HCT116 (cell line): ENCODE results near the gene GRIK2. TPM values are rescaled to one million over a fixed set of nuclear protein-coding genes. Genes with fewer than 3 reads are reported as not detected.

Source experiments
- ATAC-seq: fragments of 200-7000 bp; cut with Tn5 transposase; 2 replicates; pipeline ENCODE4 v1.9.1; 2020; ENCODE audit warnings: mild to moderate bottlenecking, moderate library complexity
- BruUV-seq: library from RNA; stranded (reverse); fragments of 400-500 nt; replicated peaks from 2 replicates; lab custom pipeline; 2021; lab: Mats Ljungman, UMichigan
- CTCF ChIA-PET: fragments of 300-600 bp; sonication (Branson Sonifier 250); formaldehyde crosslinking; loops from one replicate; lab custom pipeline; 2021; ENCODE audit warnings: antibody characterized with exemption; lab: Charles Lee
- POLR2A ChIA-PET: fragments of 300-600, 350-600 bp; sonication (Branson Sonifier 250); formaldehyde crosslinking; loops from one replicate; lab custom pipeline; 2021; ENCODE audit warnings: antibody characterized with exemption; lab: Charles Lee
- RAD21 ChIA-PET, 2 experiments: fragments of 300-600 bp; sonication (Branson Sonifier 250); formaldehyde crosslinking; loops; one replicate each; lab custom pipeline; 2023; ENCODE audit warnings: low total read pairs in 2 of 2; ENCODE audit not compliant: uncharacterized antibody in 2 of 2, unreplicated experiment in 2 of 2, low non-redundant PET in 1 of 2; lab: Charles Lee
- DNase-seq: peaks from one replicate; pipeline ENCODE4 v3.0.0-alpha.2; 2010; ENCODE audit warnings: low read depth, low spot score
- H2AFZ ChIP-seq: fragments of 200-600 bp; shearing (Covaris generic), sonication (generic); 2 replicates; pipeline ENCODE4 v1.6.1; 2017; ENCODE audit warnings: low read depth, mixed run types, mixed read lengths, antibody characterized with exemption, low read length; ENCODE audit not compliant: poor library complexity, severe bottlenecking
- H3K27ac ChIP-seq: 2 replicates; pipeline ENCODE4 v1.5.1; 2012; ENCODE audit warnings: low read depth, low read length
- H3K27me3 ChIP-seq: fragments of 200-600 bp; sonication (generic); 2 replicates; pipeline ENCODE4 v1.6.1; 2016; ENCODE audit warnings: mixed run types, low read length, mixed read lengths; ENCODE audit not compliant: insufficient read depth
- H3K36me3 ChIP-seq, 2 experiments: fragments of 200-500 bp in 1 of 2; fragments of 200-600 bp in 1 of 2; sonication (Bioruptor generic) in 1 of 2; sonication (generic) in 1 of 2; 2 replicates each; pipeline versions ENCODE4 v1.5.1 to v1.6.1; 2014 to 2016; ENCODE audit warnings: low read length in 2 of 2, inconsistent platforms in 1 of 2, mixed read lengths in 1 of 2, mixed run types in 1 of 2; ENCODE audit not compliant: insufficient read depth in 2 of 2, control insufficient read depth in 1 of 2
- H3K4me1 ChIP-seq, 2 experiments: fragments of 200-600 bp in 1 of 2; sonication (generic) in 1 of 2; 2 replicates each; pipeline versions ENCODE4 v1.5.1 to v1.6.1; 2012 to 2017; ENCODE audit warnings: low read length in 2 of 2, inconsistent platforms in 1 of 2, mild to moderate bottlenecking in 1 of 2, mixed read lengths in 1 of 2, mixed run types in 1 of 2, moderate library complexity in 1 of 2; ENCODE audit not compliant: insufficient read depth in 2 of 2, control insufficient read depth in 1 of 2
- H3K4me2 ChIP-seq: fragments of 200-600 bp; sonication (generic); 2 replicates; pipeline ENCODE4 v1.6.1; 2017; ENCODE audit warnings: mixed run types, low read length, mixed read lengths
- H3K4me3 ChIP-seq, 2 experiments: fragments of 200-600 bp in 1 of 2; sonication (generic) in 1 of 2; replicated peaks in 1 of 2; 2 replicates each; pipeline ENCODE4 v1.5.1; 2011 to 2016; ENCODE audit warnings: low read length in 2 of 2, control low read depth in 1 of 2, low read depth in 1 of 2, mild to moderate bottlenecking in 1 of 2, mixed read lengths in 1 of 2, mixed run types in 1 of 2
- H3K79me2 ChIP-seq: fragments of 200-600 bp; sonication (generic); 2 replicates; pipeline ENCODE4 v1.6.1; 2017; ENCODE audit warnings: mild to moderate bottlenecking, mixed run types, low read length, moderate library complexity, mixed read lengths; ENCODE audit not compliant: insufficient read depth
- H3K9ac ChIP-seq: fragments of 200-600 bp; sonication (generic); 2 replicates; pipeline ENCODE4 v1.6.1; 2016; ENCODE audit warnings: low read length, mixed read lengths
- H3K9me2 ChIP-seq: fragments of 200-600 bp; sonication (generic), shearing (Covaris generic); 2 replicates; pipeline ENCODE4 v1.6.1; 2017; ENCODE audit warnings: mixed run types, mild to moderate bottlenecking, moderate library complexity; ENCODE audit not compliant: insufficient read depth
- H3K9me3 ChIP-seq, 2 experiments: fragments of 200-500 bp in 1 of 2; fragments of 200-600 bp in 1 of 2; sonication (Bioruptor generic) in 1 of 2; sonication (generic) in 1 of 2; 2 replicates each; pipeline ENCODE4 v1.6.1; 2014 to 2017; ENCODE audit warnings: low read length in 2 of 2, mixed read lengths in 2 of 2, inconsistent platforms in 1 of 2, low read depth in 1 of 2, mild to moderate bottlenecking in 1 of 2, mixed run types in 1 of 2, moderate library complexity in 1 of 2; ENCODE audit not compliant: control insufficient read depth in 1 of 2, insufficient read depth in 1 of 2
- H4K20me1 ChIP-seq: fragments of 200-600 bp; sonication (generic), shearing (Covaris generic); 2 replicates; pipeline ENCODE4 v1.6.1; 2017; ENCODE audit warnings: mixed run types, mild to moderate bottlenecking, moderate library complexity; ENCODE audit not compliant: insufficient read depth
- CBX3 ChIP-seq: IDR thresholded peaks from 2 replicates; pipeline ENCODE4 v1.6.1; 2012; ENCODE audit warnings: low read depth
- CEBPB ChIP-seq: IDR thresholded peaks from 2 replicates; pipeline ENCODE4 v1.6.1; 2012; ENCODE audit warnings: low read depth
- EGR1 ChIP-seq: IDR thresholded peaks from 2 replicates; pipeline ENCODE4 v1.6.1; 2012; ENCODE audit warnings: low read depth
- ELF1 ChIP-seq: IDR thresholded peaks from 2 replicates; pipeline ENCODE4 v1.6.1; 2012; ENCODE audit warnings: low read depth, borderline replicate concordance
- EZH2 ChIP-seq: fragments of 200-600 bp; sonication (generic); IDR thresholded peaks from 2 replicates; pipeline ENCODE4 v1.6.1; 2017; ENCODE audit warnings: antibody characterized with exemption, mixed run types
- FOSL1 ChIP-seq: IDR thresholded peaks from 2 replicates; pipeline ENCODE4 v1.6.1; 2012; ENCODE audit warnings: low read depth
- JUND ChIP-seq: IDR thresholded peaks from 2 replicates; pipeline ENCODE4 v1.6.1; 2012
- POLR2A ChIP-seq: IDR thresholded peaks from 2 replicates; pipeline ENCODE4 v1.7.0; 2011; ENCODE audit warnings: borderline replicate concordance; ENCODE audit not compliant: insufficient read depth, insufficient read length; ENCODE audit errors: extremely low read depth
- POLR2AphosphoS5 ChIP-seq: IDR thresholded peaks from 2 replicates; pipeline ENCODE4 v1.6.1; 2011; ENCODE audit warnings: mild to moderate bottlenecking, low read depth, low read length, moderate library complexity
- RAD21 ChIP-seq: IDR thresholded peaks from 2 replicates; pipeline ENCODE4 v1.6.1; 2012; ENCODE audit warnings: low read depth, mild to moderate bottlenecking
- SIN3A ChIP-seq: IDR thresholded peaks from 2 replicates; pipeline ENCODE4 v1.6.1; 2012; ENCODE audit warnings: low read depth
- SP1 ChIP-seq: IDR thresholded peaks from 2 replicates; pipeline ENCODE4 v1.6.1; 2012; ENCODE audit warnings: low read depth
- ZFX ChIP-seq: fragments of 450-650 bp; IDR thresholded peaks from 2 replicates; pipeline ENCODE4 v1.6.1; 2017
- intact Hi-C: fragments of 100-400 bp; cut with micrococcal nuclease; formaldehyde crosslinking; loops from 2 replicates; pipeline ENCODE4 v1.10.0; 2022
- total RNA-seq: library from RNA; stranded (reverse); gene quantifications from one replicate; pipeline ENCODE4 v1.2.1, GENCODE V29; 2021; ENCODE audit not compliant: unreplicated experiment
- TF ChIP-seq, protein P1 (sequence below): IDR thresholded peaks from 2 replicates; pipeline ENCODE4 v1.6.1; 2012
- TF ChIP-seq, protein P2 (sequence below): IDR thresholded peaks from 2 replicates; pipeline ENCODE4 v1.6.1; 2012
- TF ChIP-seq, protein P3 (sequence below): IDR thresholded peaks from 2 replicates; pipeline ENCODE4 v1.6.1; 2011; ENCODE audit warnings: mild to moderate bottlenecking, low read length, moderate library complexity; ENCODE audit not compliant: insufficient replicate concordance; ENCODE audit errors: extremely low read depth

GRIK2 gene
- total RNA-seq, 1 experiment from 2014 or later: 0.64 TPM

DNA sequence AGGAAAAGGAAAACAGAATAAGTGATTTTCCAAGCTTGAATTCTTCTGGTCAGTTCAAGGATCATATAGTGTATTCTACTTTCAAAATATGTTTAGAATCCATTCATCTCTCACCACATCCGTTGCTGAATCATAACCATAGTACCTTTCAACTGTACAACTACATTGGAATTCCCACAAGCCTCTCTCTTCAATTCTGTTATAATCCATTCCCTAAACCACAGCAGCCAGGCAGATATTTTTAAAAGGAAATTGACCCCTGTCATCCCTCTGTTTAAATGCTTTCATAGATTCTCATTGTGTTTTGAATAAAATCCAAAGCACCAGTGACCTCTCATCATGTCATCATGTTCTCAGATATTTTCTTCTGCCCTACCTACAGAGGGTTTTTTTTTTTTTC lies 412.7 kb downstream of the GRIK2 start:
- Histone ChIP-seq H3K9me2 (no peaks in the 10 kb centered on the region), H3K4me3 (no peak overlapping the region), H3K9ac (no peak overlapping the region), H3K27me3 (no peaks in the 10 kb centered on the region), H3K36me3 (no peaks in the 10 kb centered on the region), H3K9me3 (no peaks in the 10 kb centered on the region), H3K27ac (no peak overlapping the region), H3K4me2 (no peak overlapping the region), H2AFZ (no peak overlapping the region), H4K20me1 (no peaks in the 10 kb centered on the region), H3K4me1 (no peaks in the 10 kb centered on the region), H3K79me2 (no peaks in the 10 kb centered on the region)
- ChIA-PET POLR2A (no interaction called here), RAD21 (no interaction called here), CTCF (no interaction called here)
- no peak for TF ChIP-seq ELF1
- TF ChIP-seq, protein P1, sequence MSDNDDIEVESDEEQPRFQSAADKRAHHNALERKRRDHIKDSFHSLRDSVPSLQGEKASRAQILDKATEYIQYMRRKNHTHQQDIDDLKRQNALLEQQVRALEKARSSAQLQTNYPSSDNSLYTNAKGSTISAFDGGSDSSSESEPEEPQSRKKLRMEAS: no peak
- TF ChIP-seq, protein P2, sequence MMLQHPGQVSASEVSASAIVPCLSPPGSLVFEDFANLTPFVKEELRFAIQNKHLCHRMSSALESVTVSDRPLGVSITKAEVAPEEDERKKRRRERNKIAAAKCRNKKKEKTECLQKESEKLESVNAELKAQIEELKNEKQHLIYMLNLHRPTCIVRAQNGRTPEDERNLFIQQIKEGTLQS: no peak
- TF ChIP-seq SP1: no peak
- no peak for TF ChIP-seq ZFX
- TF ChIP-seq CBX3: no peak
- no peak for TF ChIP-seq RAD21
- no peak for TF ChIP-seq EGR1
- no peak for TF ChIP-seq CEBPB
- TF ChIP-seq, protein P3, sequence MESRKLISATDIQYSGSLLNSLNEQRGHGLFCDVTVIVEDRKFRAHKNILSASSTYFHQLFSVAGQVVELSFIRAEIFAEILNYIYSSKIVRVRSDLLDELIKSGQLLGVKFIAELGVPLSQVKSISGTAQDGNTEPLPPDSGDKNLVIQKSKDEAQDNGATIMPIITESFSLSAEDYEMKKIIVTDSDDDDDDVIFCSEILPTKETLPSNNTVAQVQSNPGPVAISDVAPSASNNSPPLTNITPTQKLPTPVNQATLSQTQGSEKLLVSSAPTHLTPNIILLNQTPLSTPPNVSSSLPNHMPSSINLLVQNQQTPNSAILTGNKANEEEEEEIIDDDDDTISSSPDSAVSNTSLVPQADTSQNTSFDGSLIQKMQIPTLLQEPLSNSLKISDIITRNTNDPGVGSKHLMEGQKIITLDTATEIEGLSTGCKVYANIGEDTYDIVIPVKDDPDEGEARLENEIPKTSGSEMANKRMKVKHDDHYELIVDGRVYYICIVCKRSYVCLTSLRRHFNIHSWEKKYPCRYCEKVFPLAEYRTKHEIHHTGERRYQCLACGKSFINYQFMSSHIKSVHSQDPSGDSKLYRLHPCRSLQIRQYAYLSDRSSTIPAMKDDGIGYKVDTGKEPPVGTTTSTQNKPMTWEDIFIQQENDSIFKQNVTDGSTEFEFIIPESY: no peak
- TF ChIP-seq FOSL1: no peak
- TF ChIP-seq EZH2: no peak
- no peak for TF ChIP-seq SIN3A
- TF ChIP-seq POLR2AphosphoS5: no peak
- TF ChIP-seq POLR2A: no peak
- no peak for TF ChIP-seq JUND
- intact Hi-C loops: no loop called here
- ATAC-seq: no peak
- no peak for DNase-seq
- no TSS peak for BruUV-seq
